SKM-1 (cell line): Measurements from ENCODE around the gene YPEL5.
"Not testable (repeated sequence)": the region's sequence is repeated elsewhere in the genome, so short reads cannot be mapped to it uniquely, and the experiment has no call there.

Experiments used
- DNase-seq: peaks from one replicate; lab custom pipeline; 2025; ENCODE audit not compliant: unreplicated experiment; lab: John Stamatoyannopoulos, UW

YPEL5 gene

GRCh38 chr2:30146337-30147195 is at the start of gene YPEL5:
Gene YPEL5, plus strand, starts transcription at chr2:30147007. Its CDS starts 9,645 bp downstream, at chr2:30156652.
- peak; percentile 100 for DNase-seq

GRCh38 chr2:30098266-30099005 is 48.4 kb upstream of the YPEL5 start:
- no peak for DNase-seq

- DNase-seq, result not testable (repeated sequence)
Measured at GRCh38 chr2:30099366-30099765, 47.4 kb upstream of the YPEL5 start.

- DNase-seq, result not testable (repeated sequence)
Measured at GRCh38 chr2:30100691-30101090, 46.1 kb upstream of the YPEL5 start.

GRCh38 chr2:30104307-30104706 is 42.5 kb upstream of the YPEL5 start:
- no peak for DNase-seq

GRCh38 chr2:30105556-30105955 is 41.3 kb upstream of the YPEL5 start:
- DNase-seq, result no peak

- no peak for DNase-seq
Measured at GRCh38 chr2:30106543-30106942, 40.3 kb upstream of the YPEL5 start.

GRCh38 chr2:30108192-30108591 is 38.6 kb upstream of the YPEL5 start:
- DNase-seq, result no peak

- DNase-seq, result no peak
Measured at GRCh38 chr2:30108851-30109250, 38.0 kb upstream of the YPEL5 start.

- no peak for DNase-seq
Measured at GRCh38 chr2:30109856-30110255, 37.0 kb upstream of the YPEL5 start.

GRCh38 chr2:30110773-30111172 is 36.0 kb upstream of the YPEL5 start:
- DNase-seq, result no peak

- DNase-seq, result not testable (repeated sequence)
Measured at GRCh38 chr2:30111186-30111585, 35.6 kb upstream of the YPEL5 start.

GRCh38 chr2:30112561-30112960 is 34.2 kb upstream of the YPEL5 start:
- DNase-seq, result no peak

GRCh38 chr2:30113617-30114293 is 33.1 kb upstream of the YPEL5 start:
- DNase-seq, result no peak

- peak; percentile 41 for DNase-seq
Measured at GRCh38 chr2:30115141-30115980, 31.4 kb upstream of the YPEL5 start.

GRCh38 chr2:30115981-30116285 is 30.9 kb upstream of the YPEL5 start:
- no peak for DNase-seq

GRCh38 chr2:30122362-30122761 is 24.4 kb upstream of the YPEL5 start:
- DNase-seq, result no peak

- DNase-seq, result no peak
Measured at GRCh38 chr2:30127016-30127893, 19.6 kb upstream of the YPEL5 start.

GRCh38 chr2:30134582-30134981 is 12.2 kb upstream of the YPEL5 start:
- no peak for DNase-seq

- DNase-seq, result no peak
Measured at GRCh38 chr2:30135541-30135940, 11.3 kb upstream of the YPEL5 start.
